ENCODE results near the gene ACHE. TPM values are rescaled to one million over a fixed set of nuclear protein-coding genes. Genes with fewer than 3 reads are reported as not detected.

Gene ACHE
- total RNA-seq, 6 donors from 2014 or later = 1.3 to 2.9 (median 2.2) TPM; not detected in 1

DNA sequence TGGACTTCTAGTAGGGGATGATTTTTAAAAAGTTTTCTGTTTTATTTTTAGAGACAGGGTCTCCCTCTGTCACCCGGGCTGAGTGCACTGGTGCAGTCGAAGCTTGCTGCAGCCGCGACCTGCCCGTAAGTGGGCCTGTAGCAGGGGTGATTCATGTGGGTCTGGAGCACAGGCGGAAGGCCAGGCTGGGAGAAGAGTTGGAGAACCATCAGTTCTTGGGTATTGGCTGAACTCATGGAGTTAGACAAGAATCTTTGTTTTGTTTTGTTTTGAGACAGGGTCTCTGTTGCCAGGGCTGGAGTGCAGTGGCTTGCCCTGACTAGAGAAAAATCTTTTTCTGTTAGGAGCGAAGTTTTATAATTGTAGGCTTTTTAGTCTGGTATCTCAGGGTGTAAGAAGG is 15.0 kb downstream of the ACHE start:
- no peaks in the 10 kb centered on the region for H3K27me3 ChIP-seq
- DNase-seq (no peak), ATAC-seq (ENCODE audit: low FRiP score in 2 of 2) (no peak)
- H3K4me3 ChIP-seq = no peak overlapping the region
- H3K9me3 ChIP-seq = no peaks in the 10 kb centered on the region
- TF ChIP-seq POLR2A (IDR thresholded peaks at IDR 0.05) (no peak), POLR2AphosphoS5 (IDR thresholded peaks at IDR 0.05) (no peak), CTCF (IDR thresholded peaks at IDR 0.05) (no peak), EP300 (IDR thresholded peaks at IDR 0.05) (no peak)
- H3K36me3 ChIP-seq = peaks cover 28 to 76% (median 53%) of the 10 kb centered on the region in 4 donors
- peaks cover 20 to 27% (median 23%) of the 10 kb centered on the region in 4 donors for H3K4me1 ChIP-seq
- WGBS, 2 donors = 94% methylated on average over 7 of the region's 7 CpGs
- H3K27ac ChIP-seq = no peak overlapping the region

GRCh38 chr7:100879685-100880261 is 15.9 kb downstream of the ACHE start:
- H3K4me3 ChIP-seq = no peak overlapping the region
- 79 to 82% methylated on average over 11 of the region's 11 CpGs for WGBS, 2 donors
- ATAC-seq (ENCODE audit: low FRiP score in 2 of 2) (no peak), DNase-seq (no peak)
- peaks cover 20 to 67% (median 44%) of the 10 kb centered on the region in 4 donors for H3K36me3 ChIP-seq
- TF ChIP-seq EP300 (IDR thresholded peaks at IDR 0.05) = no peak
- TF ChIP-seq POLR2AphosphoS5 (IDR thresholded peaks at IDR 0.05) = no peak
- no peak for TF ChIP-seq POLR2A (IDR thresholded peaks at IDR 0.05)
- no peak for TF ChIP-seq CTCF (IDR thresholded peaks at IDR 0.05)
- no peak overlapping the region for H3K27ac ChIP-seq
- H3K4me1 ChIP-seq = peaks cover 22 to 27% (median 24%) of the 10 kb centered on the region in 4 donors
- no peaks in the 10 kb centered on the region for H3K9me3 ChIP-seq
- no peaks in the 10 kb centered on the region for H3K27me3 ChIP-seq

- ATAC-seq (ENCODE audit: low FRiP score in 2 of 2) (no peak), DNase-seq (no peak)
- H3K9me3 ChIP-seq = no peaks in the 10 kb centered on the region
- WGBS, 2 donors = 76 to 84% methylated on average over 6 of the region's 6 CpGs
- H3K27me3 ChIP-seq = no peaks in the 10 kb centered on the region
- no peak for TF ChIP-seq EP300 (IDR thresholded peaks at IDR 0.05)
- H3K27ac ChIP-seq = no peak overlapping the region
- H3K36me3 ChIP-seq = peaks cover 18 to 61% (median 35%) of the 10 kb centered on the region in 4 donors
- peaks cover 28 to 35% (median 31%) of the 10 kb centered on the region in 4 donors for H3K4me1 ChIP-seq
- H3K4me3 ChIP-seq = no peak overlapping the region
These were observed 17.0 kb downstream of the ACHE start for GRCh38 chr7:100878685-100879084.

GRCh38 chr7:100878013-100878412 is 17.7 kb downstream of the ACHE start:
- Histone ChIP-seq H3K36me3 (peaks cover 17 to 61% (median 32%) of the 10 kb centered on the region in 4 donors), H3K27ac (no peak overlapping the region), H3K4me1 (peaks cover 28 to 35% (median 31%) of the 10 kb centered on the region in 4 donors), H3K4me3 (no peak overlapping the region), H3K9me3 (no peaks in the 10 kb centered on the region), H3K27me3 (no peaks in the 10 kb centered on the region)
- no peak for TF ChIP-seq POLR2A (IDR thresholded peaks at IDR 0.05)
- no peak for TF ChIP-seq CTCF (IDR thresholded peaks at IDR 0.05)
- TF ChIP-seq POLR2AphosphoS5 (IDR thresholded peaks at IDR 0.05) = no peak
- no peak for TF ChIP-seq EP300 (IDR thresholded peaks at IDR 0.05)
- no peak for ATAC-seq (ENCODE audit: low FRiP score in 2 of 2)
- no peak for DNase-seq
- 73 to 82% methylated on average over 7 of the region's 7 CpGs for WGBS, 2 donors

- Histone ChIP-seq H3K27ac (peak overlapping the region; percentile 92 to 98 (median 96)), H3K4me3 (peak overlapping the region; percentile 93 to 100 (median 97)), H3K36me3 (peaks cover 10 to 56% (median 23%) of the 10 kb centered on the region in 4 donors), H3K4me1 (peaks cover 28 to 35% (median 31%) of the 10 kb centered on the region in 4 donors), H3K9me3 (no peaks in the 10 kb centered on the region), H3K27me3 (no peaks in the 10 kb centered on the region)
- ATAC-seq (ENCODE audit: low FRiP score in 2 of 2) (peak; percentile 56 to 60), DNase-seq (no peak)
- no peak for TF ChIP-seq CTCF (IDR thresholded peaks at IDR 0.05)
- no peak for TF ChIP-seq EP300 (IDR thresholded peaks at IDR 0.05)
- no peak for TF ChIP-seq POLR2AphosphoS5 (IDR thresholded peaks at IDR 0.05)
- TF ChIP-seq POLR2A (IDR thresholded peaks at IDR 0.05) = no peak
- WGBS, 2 donors = 0 to 1% methylated on average over 20 to 37 of the region's 39 CpGs
These were observed 20.3 kb downstream of the ACHE start for GRCh38 chr7:100875356-100875751.

Data from upper lobe of left lung (tissue), 6 donors.